ENCODE measurements around the gene CX3CL1. TPM values are rescaled to one million over a fixed set of nuclear protein-coding genes. Genes with fewer than 3 reads are reported as not detected.

The CX3CL1 gene
- total RNA-seq, 1 experiment from 2014 or later, result 1.7 TPM

- DNase-seq, result no peak
- H3K4me3 Mint-ChIP-seq, result no peak overlapping the region
Measured at GRCh38 chr16:57423152-57423551, 50.9 kb downstream of the CX3CL1 start.

More at GRCh38 chr16:57423152-57423551, 50.9 kb downstream of the CX3CL1 start:
- Histone ChIP-seq H3K9ac (ENCODE audit: extremely low read depth, insufficient read length, low read length) (no peak overlapping the region), H2BK15ac (ENCODE audit: low read depth, low read length) (no peak overlapping the region), H3K9me3 (ENCODE audit: control insufficient read depth, low read depth, low read length) (no peaks in the 10 kb centered on the region), H3K4me1 (ENCODE audit: insufficient read depth, low read length) (no peaks in the 10 kb centered on the region), H4K91ac (ENCODE audit: insufficient read length, low read depth, low read length) (no peak overlapping the region), H2BK120ac (ENCODE audit: low read depth, low read length, poor library complexity, severe bottlenecking) (no peak overlapping the region), H3K79me2 (ENCODE audit: insufficient read depth, low read length) (no peaks in the 10 kb centered on the region), H2BK5ac (ENCODE audit: insufficient read length, low read length) (no peak overlapping the region), H4K8ac (replicated peaks; ENCODE audit: insufficient read length, low read depth, low read length) (no peak overlapping the region), H3K18ac (ENCODE audit: insufficient read length, low read depth, low read length) (no peak overlapping the region), H2AFZ (ENCODE audit: low read length) (no peak overlapping the region), H3K14ac (ENCODE audit: insufficient read depth, low read length) (no peak overlapping the region), H3K23ac (ENCODE audit: insufficient read length, low read depth, low read length) (no peak overlapping the region), H3K56ac (ENCODE audit: insufficient read length, low read depth, low read length) (no peak overlapping the region), H3K79me1 (ENCODE audit: insufficient read depth, low read depth, low read length, poor library complexity, severe bottlenecking) (no peaks in the 10 kb centered on the region), H3K23me2 (ENCODE audit: insufficient read length, low read depth, low read length, poor library complexity, severe bottlenecking) (no peaks in the 10 kb centered on the region), H3T11ph (ENCODE audit: low read length) (no peak overlapping the region), H2BK12ac (ENCODE audit: insufficient read length, low read depth, low read length) (no peak overlapping the region), H4K20me1 (ENCODE audit: control insufficient read depth, insufficient read depth, insufficient read length) (no peaks in the 10 kb centered on the region), H2BK20ac (ENCODE audit: low read depth, low read length, poor library complexity, severe bottlenecking) (no peak overlapping the region), H4K5ac (ENCODE audit: insufficient read length, low read depth, low read length) (no peak overlapping the region), H3K4ac (ENCODE audit: low read depth, low read length) (no peak overlapping the region), H3K27me3 (ENCODE audit: insufficient read depth, low read length) (no peaks in the 10 kb centered on the region), H3K27ac (ENCODE audit: insufficient read length, low read depth, low read length) (no peak overlapping the region), H2AK5ac (ENCODE audit: insufficient read length, low read length) (no peak overlapping the region), H3K4me2 (ENCODE audit: insufficient read depth, insufficient read length, low read length) (no peak overlapping the region)
- peaks cover 13 to 20% of the 10 kb centered on the region in 2 experiments for H3K4me1 Mint-ChIP-seq
- peaks cover under 1 to 9% (median 8%) of the 10 kb centered on the region in 3 experiments; a peak in 6 of 7 replicates for H3K36me3 Mint-ChIP-seq (ENCODE audit: insufficient read depth in 1 of 3, low read depth in 3 of 3)
- no peak overlapping the region for H3K27ac Mint-ChIP-seq
- TF ChIP-seq CTCF (conservative IDR thresholded peaks at IDR 0.05), result no peak
- no peaks in the 10 kb centered on the region for H3K27me3 Mint-ChIP-seq (ENCODE audit: low read depth)
- no CpG with 5 or more reads among the region's 2 CpGs for WGBS (ENCODE audit: extremely low coverage, insufficient read length, low lambda C conversion rate)
- H3K9me3 Mint-ChIP-seq, result no peaks in the 10 kb centered on the region

Measured in H9 (cell line).